ENCODE data around the gene MT3.

MT3 gene

DNA sequence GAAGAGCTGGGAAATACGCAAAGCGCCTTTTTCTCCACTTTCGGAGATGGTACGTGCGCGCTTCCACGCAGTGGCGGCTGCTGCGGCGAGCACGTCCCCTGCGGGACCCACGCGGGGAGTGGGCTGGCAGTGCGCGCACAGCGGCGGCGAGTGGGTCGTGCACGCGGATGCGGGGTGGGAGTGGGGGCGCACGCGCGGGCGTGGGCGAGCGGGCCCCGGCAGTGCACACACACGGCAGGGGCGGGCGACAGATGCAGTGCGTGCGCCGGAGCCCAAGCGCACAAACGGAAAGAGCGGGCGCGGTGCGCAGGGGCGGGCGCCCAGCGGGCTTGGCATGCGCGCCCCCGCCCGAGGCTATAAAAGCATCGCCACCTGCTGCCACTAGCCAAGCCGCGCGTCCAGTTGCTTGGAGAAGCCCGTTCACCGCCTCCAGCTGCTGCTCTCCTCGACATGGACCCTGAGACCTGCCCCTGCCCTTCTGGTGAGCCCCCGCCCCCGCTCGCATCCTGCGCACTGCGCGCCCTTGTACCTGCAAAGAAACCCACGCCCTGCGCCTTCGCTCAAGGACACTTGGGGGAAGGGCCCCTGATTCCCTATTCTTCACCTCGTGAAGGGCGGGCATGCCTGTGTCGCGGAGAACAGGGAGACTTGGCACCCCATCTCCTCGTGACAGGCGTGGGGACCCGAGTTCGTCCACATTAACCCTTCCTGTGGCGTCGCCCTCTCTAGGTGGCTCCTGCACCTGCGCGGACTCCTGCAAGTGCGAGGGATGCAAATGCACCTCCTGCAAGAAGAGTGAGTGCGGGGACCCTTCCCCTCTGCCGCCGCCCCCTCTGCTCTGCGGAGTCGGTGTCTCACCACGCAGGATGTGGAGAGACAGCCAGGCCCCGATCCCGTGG lies at the start of gene MT3:
Gene MT3, plus strand, starts transcription at position 388 of the 899 bp plus-strand sequence. Its CDS starts 63 bp downstream, at position 451.
- no peak for DNase-seq (ENCODE audit: low read depth)

GRCh38 chr16:56539656-56540055 lies 49.7 kb upstream of the MT3 start:
- no peak for DNase-seq (ENCODE audit: low read depth)

DNA sequence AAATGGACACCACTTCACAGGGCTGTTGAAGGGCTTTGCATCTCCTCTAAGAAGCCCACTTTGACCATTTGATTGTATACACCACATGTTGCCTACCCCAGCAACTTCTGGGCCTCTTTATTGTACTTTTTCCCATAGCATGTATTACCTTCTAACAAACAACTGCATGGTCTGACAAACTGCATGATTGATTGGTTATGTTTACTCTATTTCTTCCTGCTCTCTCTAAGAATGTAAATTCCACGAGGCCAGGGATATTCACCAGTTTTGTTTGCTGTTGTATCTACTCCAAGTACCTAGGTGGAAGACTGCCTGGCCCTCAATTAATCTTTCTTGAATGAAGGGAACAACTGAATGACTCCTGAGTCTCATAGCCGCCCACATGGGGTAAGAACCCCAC lies 47.3 kb upstream of the MT3 start:
- no peak for DNase-seq (ENCODE audit: low read depth)

GRCh38 chr16:56547120-56547948 lies 42.0 kb upstream of the MT3 start:
- no peak for DNase-seq (ENCODE audit: low read depth)

- DNase-seq (ENCODE audit: low read depth), result no peak
Measured at GRCh38 chr16:56547949-56548567, 41.3 kb upstream of the MT3 start.

DNA sequence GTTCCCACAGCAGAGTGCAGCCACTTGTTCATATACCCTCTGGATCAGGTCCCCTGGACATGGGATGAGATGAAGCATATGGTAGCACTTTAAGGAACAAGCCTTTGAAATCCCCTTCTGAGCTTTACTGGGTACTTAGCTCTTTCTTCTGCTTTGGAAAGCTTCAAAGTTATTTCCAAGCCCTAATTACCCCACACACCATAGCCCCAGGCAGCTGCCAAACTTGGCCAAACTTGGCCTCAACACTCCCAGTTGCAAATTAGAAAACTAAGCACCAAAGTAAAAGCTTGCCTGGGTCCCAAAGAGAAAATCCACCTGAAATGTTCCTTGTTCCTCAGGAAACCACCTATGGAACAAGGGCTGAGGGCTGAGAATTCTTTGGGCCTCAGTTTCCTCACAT lies 40.2 kb upstream of the MT3 start:
- no peak for DNase-seq (ENCODE audit: low read depth)

- no peak for DNase-seq (ENCODE audit: low read depth)
Measured at GRCh38 chr16:56549744-56550385, 39.5 kb upstream of the MT3 start.

- DNase-seq (ENCODE audit: low read depth), result no peak
Measured at GRCh38 chr16:56551796-56552738, 37.3 kb upstream of the MT3 start.

GRCh38 chr16:56554441-56554840 lies 34.9 kb upstream of the MT3 start:
- no peak for DNase-seq (ENCODE audit: low read depth)

DNA sequence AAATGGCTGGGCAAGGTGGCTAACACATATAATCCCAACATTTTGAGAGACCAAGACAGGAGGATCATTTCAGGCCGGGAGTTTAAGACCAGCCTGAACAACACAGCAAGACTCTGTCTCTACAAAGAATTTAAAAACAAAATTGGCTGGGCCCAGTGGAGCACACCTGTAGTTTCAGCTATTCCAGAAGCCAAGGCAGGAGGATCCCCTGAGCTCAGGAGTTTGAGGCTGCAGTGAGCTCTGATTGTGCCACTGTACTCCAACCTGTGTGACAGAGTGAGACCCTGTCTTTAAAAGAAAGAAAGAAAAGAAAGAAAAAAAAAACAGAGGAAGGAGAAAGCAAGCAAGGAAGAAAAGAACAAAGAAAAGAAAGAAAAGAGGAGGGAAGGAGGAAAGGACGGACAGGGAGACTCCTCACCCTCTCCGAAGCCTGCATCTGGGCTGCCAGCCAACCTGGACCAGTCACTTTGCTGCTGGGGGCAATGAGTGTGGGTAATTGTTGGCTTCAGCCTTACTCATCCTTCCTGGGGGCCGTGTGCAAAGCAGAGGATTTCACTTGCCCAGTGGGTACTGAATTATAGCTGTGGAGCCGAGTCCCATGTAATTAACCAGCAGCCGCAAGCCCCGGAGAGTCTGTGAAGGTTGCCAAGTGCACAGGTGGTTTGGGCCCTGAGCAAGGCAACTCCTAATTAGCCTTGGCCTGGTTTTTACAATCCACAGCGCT lies 31.1 kb upstream of the MT3 start:
- DNase-seq (ENCODE audit: low read depth), result no peak

DNA sequence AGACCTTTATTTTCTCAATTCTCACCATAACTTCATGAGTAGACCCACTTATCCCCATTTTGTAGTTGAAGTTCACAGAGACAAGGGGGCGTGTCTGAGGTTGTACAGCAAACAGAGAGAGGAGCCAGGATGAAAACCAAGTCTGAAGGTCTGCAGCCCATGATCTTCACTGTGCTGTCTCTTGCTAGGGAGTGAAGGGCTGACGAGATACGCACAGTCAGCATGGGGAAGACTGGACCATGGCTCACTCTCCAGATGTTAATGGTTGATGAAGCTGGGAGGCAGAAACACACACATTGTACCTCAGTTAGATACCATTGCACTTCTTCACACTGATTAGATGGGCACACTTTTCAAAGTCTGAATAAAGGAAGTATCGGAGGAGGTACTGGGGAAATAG lies 30.2 kb upstream of the MT3 start:
- no peak for DNase-seq (ENCODE audit: low read depth)

DNA sequence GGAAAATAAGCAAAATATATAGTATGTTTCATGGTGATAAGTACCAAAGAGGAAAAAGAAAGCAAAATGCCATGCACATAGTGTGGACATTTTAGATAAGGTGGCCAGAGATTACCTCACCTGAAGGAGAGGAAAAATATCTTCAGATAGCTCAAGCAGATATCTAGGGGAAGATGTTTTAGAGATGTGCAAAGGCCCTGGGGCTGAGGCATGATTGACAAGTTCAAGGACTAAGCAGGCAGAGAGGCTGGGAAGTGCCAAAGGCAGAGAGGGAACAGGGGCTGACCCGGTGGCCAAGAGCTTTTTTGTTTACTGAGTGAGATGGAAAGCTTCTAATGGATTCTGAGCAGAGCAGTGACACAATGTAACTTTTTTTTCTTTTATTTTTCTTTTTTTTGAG lies 28.9 kb upstream of the MT3 start:
- no peak for DNase-seq (ENCODE audit: low read depth)

- no peak for DNase-seq (ENCODE audit: low read depth)
Measured at GRCh38 chr16:56561126-56561525, 28.2 kb upstream of the MT3 start.

- DNase-seq (ENCODE audit: low read depth), result no peak
Measured at GRCh38 chr16:56564793-56565477, 24.4 kb upstream of the MT3 start, which contains the start of gene MT4. Gene MT4 (plus strand): TSS chr16:56565073. CDS start chr16:56565129, 56 bp downstream.

DNA sequence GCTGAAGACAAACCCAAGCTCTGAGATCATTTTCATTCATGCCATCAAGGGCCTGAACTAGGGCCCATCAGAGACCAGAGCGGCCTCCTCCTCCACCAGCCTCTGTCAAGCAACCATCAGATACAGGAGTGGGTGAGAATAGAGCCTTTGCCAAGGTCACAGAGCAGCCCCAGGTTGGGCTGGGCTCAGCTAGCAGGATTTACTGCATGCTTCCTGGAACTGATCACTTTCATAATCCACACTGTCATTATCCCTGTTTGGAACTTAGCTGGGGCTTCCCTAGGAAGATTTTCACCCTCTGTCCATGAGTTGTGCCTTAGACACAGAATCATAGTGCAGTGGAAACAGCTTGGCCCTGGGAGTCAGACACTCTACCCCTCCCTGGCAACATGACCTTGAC lies 19.4 kb upstream of the MT3 start:
- no peak for DNase-seq (ENCODE audit: low read depth)

DNA sequence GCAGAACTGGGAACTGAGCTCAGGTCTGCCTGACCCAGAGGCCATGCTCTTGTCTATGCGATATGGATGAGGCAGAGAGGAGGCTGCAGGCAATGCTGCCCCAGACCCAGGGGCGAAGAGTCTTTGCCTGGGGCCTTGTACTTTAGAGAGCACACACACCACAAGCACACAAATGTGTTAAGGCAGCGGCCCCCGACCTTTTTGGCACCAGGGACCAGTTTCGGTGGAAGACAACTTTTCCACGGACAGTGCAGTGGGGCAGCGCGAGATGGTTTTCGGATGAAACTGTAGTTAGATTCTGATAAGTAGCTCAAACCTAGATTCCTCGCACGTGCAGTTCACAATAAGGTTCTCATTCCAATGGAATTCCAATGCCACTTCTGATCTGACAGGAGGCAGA lies 17.8 kb upstream of the MT3 start:
- DNase-seq (ENCODE audit: low read depth), result no peak

- DNase-seq (ENCODE audit: low read depth), result no peak
Measured at GRCh38 chr16:56574625-56575024, 14.7 kb upstream of the MT3 start.

GRCh38 chr16:56576585-56577299 lies 12.6 kb upstream of the MT3 start:
- peak; percentile 53 for DNase-seq (ENCODE audit: low read depth)

GRCh38 chr16:56577300-56577625 lies 12.1 kb upstream of the MT3 start:
- DNase-seq (ENCODE audit: low read depth), result no peak

Data from stimulated activated CD8-positive, alpha-beta memory T cell treated with anti-CD3 and anti-CD28 coated beads, Interleukin-12 subunit alpha, Interleukin-12 subunit beta, amount 100 ng/mL, for 4 hours (primary cell).